Neutrophil (primary cell): ENCODE measurements around the gene ANKH.
"Not testable (repeated sequence)": the region's sequence is repeated elsewhere in the genome, so short reads cannot be mapped to it uniquely, and the experiment has no call there.

Experiments used
- H3K27ac ChIP-seq: fragments of 200-600 bp; sonication (generic); 2 replicates; pipeline ENCODE4 v1.5.1; 2016; ENCODE audit warnings: mild to moderate bottlenecking, moderate library complexity
- H3K27me3 ChIP-seq: fragments of 200-600 bp; sonication (generic); 2 replicates; pipeline ENCODE4 v1.6.0; 2016; ENCODE audit warnings: mild to moderate bottlenecking
- H3K36me3 ChIP-seq: fragments of 200-600 bp; sonication (generic); 2 replicates; pipeline ENCODE4 v1.5.1; 2017
- H3K4me1 ChIP-seq, 2 experiments: fragments of 200-600 bp in 1 of 2; sonication (generic) in 1 of 2; 1 replicate in 1 of 2; 2 replicates in 1 of 2; pipeline versions ENCODE4 v1.5.1 to v1.6.1; 2013 to 2016; ENCODE audit warnings: low read depth in 1 of 2, low read length in 1 of 2, mild to moderate bottlenecking in 1 of 2, moderate library complexity in 1 of 2; ENCODE audit not compliant: control insufficient read depth in 1 of 2, insufficient read depth in 1 of 2
- H3K4me3 ChIP-seq, 2 experiments: fragments of 200-600 bp in 1 of 2; sonication (generic) in 1 of 2; 1 replicate in 1 of 2; 2 replicates in 1 of 2; pipeline ENCODE4 v1.5.1; 2013 to 2016; ENCODE audit warnings: low read depth in 1 of 2, low read length in 1 of 2, mild to moderate bottlenecking in 1 of 2, moderate library complexity in 1 of 2
- H3K9me3 ChIP-seq: fragments of 200-600 bp; sonication (generic); 2 replicates; pipeline ENCODE4 v1.5.1; 2016
- CTCF ChIP-seq: fragments of 200-600 bp; sonication (generic); IDR thresholded peaks from 2 replicates; pipeline ENCODE4 v1.5.1; 2016; ENCODE audit warnings: antibody characterized with exemption

ANKH gene

GRCh38 chr5:14881826-14882225, 10.2 kb upstream of the ANKH start:
- Histone ChIP-seq H3K36me3 (no peaks in the 10 kb centered on the region), H3K4me3 (no peak overlapping the region), H3K4me1 (no peaks in the 10 kb centered on the region), H3K27ac (no peak overlapping the region), H3K9me3 (no peaks in the 10 kb centered on the region), H3K27me3 (peaks cover 21% of the 10 kb centered on the region)
- TF ChIP-seq CTCF = no peak

DNA sequence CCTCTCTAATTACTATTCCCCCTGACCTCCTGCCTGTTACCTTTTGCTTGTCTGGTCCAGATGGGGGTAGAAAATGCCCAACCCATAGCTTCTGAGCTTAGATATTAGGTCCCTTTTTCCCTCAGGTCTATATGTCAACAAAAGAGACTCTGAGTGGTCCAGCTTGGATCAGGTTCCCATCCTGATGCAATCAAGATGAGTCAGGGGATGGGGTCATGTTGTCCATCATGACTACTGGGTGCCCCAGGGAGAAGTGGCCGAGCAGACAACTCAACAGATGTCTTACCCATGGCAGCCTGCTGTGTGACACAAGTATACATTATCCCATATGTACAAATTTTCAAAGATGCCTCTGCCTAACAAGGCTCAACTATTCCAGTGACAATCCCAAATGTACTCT, 9.1 kb upstream of the ANKH start:
- no peak overlapping the region for H3K27ac ChIP-seq
- no peak for TF ChIP-seq CTCF

DNA sequence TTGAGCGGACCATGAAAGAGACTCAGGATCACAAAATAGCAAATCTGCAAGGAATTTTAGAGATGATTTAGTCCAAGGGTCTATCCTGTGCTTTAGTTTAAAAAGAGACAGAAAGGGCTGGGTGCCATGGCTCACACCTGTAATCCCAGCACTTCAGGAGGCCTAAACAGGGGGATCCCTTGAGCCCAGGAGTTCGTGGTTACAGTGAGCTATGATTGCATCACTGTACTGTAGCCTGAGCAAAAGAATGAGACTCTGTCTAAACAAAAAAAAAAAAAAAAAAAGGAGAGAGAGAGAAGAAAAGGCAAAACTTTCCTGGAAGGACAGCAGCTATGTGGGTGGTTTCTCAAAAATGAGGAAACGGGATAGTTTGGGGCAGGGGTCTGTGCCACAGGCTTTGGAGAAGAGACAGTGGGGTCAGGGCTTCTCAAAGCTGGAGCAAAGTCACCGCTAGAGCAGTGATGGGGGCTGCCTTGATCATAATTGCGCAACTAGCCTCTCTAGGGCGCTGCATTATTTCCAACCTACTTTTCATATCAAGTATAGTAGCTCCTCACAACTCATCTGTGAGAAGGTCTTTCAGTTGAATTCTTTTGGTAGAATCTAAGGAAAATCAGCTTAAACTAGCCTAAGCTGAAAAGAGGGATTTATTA, 8.5 kb upstream of the ANKH start:
- Histone ChIP-seq H3K4me1 (no peaks in the 10 kb centered on the region), H3K9me3 (no peaks in the 10 kb centered on the region), H3K36me3 (no peaks in the 10 kb centered on the region), H3K4me3 (no peak overlapping the region), H3K27me3 (peaks cover 39% of the 10 kb centered on the region), H3K27ac (no peak overlapping the region)
- TF ChIP-seq CTCF = no peak

More for the DNA sequence above, 9.1 kb upstream of the ANKH start:
- Histone ChIP-seq H3K36me3 (no peaks in the 10 kb centered on the region), H3K4me3 (no peak overlapping the region), H3K9me3 (no peaks in the 10 kb centered on the region), H3K27me3 (peaks cover 33% of the 10 kb centered on the region), H3K4me1 (no peaks in the 10 kb centered on the region)

DNA sequence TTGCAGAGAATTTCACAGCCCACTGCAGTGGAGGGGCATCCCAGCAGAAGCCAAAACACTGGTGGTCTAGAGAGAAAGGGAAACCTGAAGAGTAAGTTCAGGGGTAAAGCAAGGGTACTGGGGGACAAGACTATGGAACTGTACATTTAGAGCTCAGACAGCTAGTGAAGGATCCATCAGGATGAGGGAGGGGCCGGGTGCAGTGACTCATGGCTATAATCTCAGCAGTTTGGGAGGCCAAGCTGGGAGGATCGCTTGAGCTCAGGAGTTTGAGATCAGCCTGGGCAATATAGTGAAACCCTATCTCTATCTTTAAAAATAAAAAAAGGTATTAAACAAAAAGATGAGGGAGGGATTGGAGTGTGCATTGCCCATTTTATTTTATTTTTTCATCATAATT, 7.8 kb upstream of the ANKH start:
- Histone ChIP-seq H3K4me3 (no peak overlapping the region), H3K9me3 (no peaks in the 10 kb centered on the region), H3K36me3 (no peaks in the 10 kb centered on the region), H3K27ac (no peak overlapping the region), H3K27me3 (peaks cover 46% of the 10 kb centered on the region), H3K4me1 (no peaks in the 10 kb centered on the region)
- no peak for TF ChIP-seq CTCF

DNA sequence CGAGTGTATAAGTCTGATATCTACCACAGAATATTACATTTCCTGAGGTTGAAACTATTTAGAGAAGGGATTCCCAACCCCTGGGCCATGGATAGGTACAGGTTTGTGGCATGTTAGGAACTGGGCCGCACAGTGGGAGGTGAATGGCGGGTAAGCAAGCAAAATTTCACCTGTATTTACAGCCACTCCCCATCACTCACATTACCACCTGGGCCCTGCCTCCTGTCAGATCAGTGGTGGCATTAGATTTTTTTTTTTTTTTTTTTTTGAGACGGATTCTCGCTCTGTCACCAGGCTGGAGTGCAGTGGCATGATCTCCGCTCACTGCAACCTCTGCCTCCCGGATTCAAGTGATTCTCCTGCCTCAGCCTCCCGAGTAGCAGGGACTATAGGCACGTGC, 6.6 kb upstream of the ANKH start:
- not testable (repeated sequence) for H3K4me3 ChIP-seq, H3K4me1 ChIP-seq, H3K36me3 ChIP-seq, H3K27ac ChIP-seq, H3K9me3 ChIP-seq
- H3K27me3 ChIP-seq = peaks cover 58% of the 10 kb centered on the region

GRCh38 chr5:14876095-14876494, 4.5 kb upstream of the ANKH start:
- H3K36me3 ChIP-seq = no peaks in the 10 kb centered on the region

More at GRCh38 chr5:14876095-14876494, 4.5 kb upstream of the ANKH start:
- Histone ChIP-seq H3K27me3 (peaks cover 77% of the 10 kb centered on the region), H3K9me3 (no peaks in the 10 kb centered on the region), H3K4me1 (peaks cover 0 to 10% of the 10 kb centered on the region in 2 experiments), H3K27ac (no peak overlapping the region), H3K4me3 (no peak overlapping the region)
- no peak for TF ChIP-seq CTCF
